Measurements from ENCODE around the gene CRYAA.
"Not testable (repeated sequence)": the region's sequence is repeated elsewhere in the genome, so short reads cannot be mapped to it uniquely, and the experiment has no call there.

The CRYAA gene

GRCh38 chr21:43168708-43169107 lies at the start of gene CRYAA:
TSS of gene CRYAA (plus strand) at chr21:43169008. CDS start at chr21:43169100, 92 bp downstream.
- DNase-seq (ENCODE audit: low read depth): not testable (repeated sequence)

- not testable (repeated sequence) for DNase-seq (ENCODE audit: low read depth)
Observed at GRCh38 chr21:43130094-43130493, 38.7 kb upstream of the CRYAA start.

- DNase-seq (ENCODE audit: low read depth): not testable (repeated sequence)
Observed at GRCh38 chr21:43134520-43134919, 34.3 kb upstream of the CRYAA start.

GRCh38 chr21:43138944-43139343 lies 29.9 kb upstream of the CRYAA start:
- DNase-seq (ENCODE audit: low read depth): not testable (repeated sequence)

GRCh38 chr21:43141407-43141806 lies 27.4 kb upstream of the CRYAA start:
- not testable (repeated sequence) for DNase-seq (ENCODE audit: low read depth)

- DNase-seq (ENCODE audit: low read depth): not testable (repeated sequence)
Observed at GRCh38 chr21:43146637-43147036, 22.2 kb upstream of the CRYAA start.

GRCh38 chr21:43147999-43148398 lies 20.8 kb upstream of the CRYAA start:
- not testable (repeated sequence) for DNase-seq (ENCODE audit: low read depth)

GRCh38 chr21:43149344-43149743 lies 19.5 kb upstream of the CRYAA start:
- DNase-seq (ENCODE audit: low read depth): not testable (repeated sequence)

GRCh38 chr21:43153601-43154000 lies 15.2 kb upstream of the CRYAA start:
- DNase-seq (ENCODE audit: low read depth): not testable (repeated sequence)

GRCh38 chr21:43159279-43160175 lies 9.3 kb upstream of the CRYAA start:
- DNase-seq (ENCODE audit: low read depth): not testable (repeated sequence)

- not testable (repeated sequence) for DNase-seq (ENCODE audit: low read depth)
Observed at GRCh38 chr21:43161826-43162707, 6.7 kb upstream of the CRYAA start.

- DNase-seq (ENCODE audit: low read depth): not testable (repeated sequence)
Observed at GRCh38 chr21:43162708-43163205, 6.1 kb upstream of the CRYAA start.

- not testable (repeated sequence) for DNase-seq (ENCODE audit: low read depth)
Observed at GRCh38 chr21:43164823-43165222, 4.0 kb upstream of the CRYAA start.

- DNase-seq (ENCODE audit: low read depth): not testable (repeated sequence)
Observed at GRCh38 chr21:43165734-43166133, 3.1 kb upstream of the CRYAA start.

GRCh38 chr21:43169230-43169886 lies 550 bp downstream of the CRYAA start:
- not testable (repeated sequence) for DNase-seq (ENCODE audit: low read depth)

GRCh38 chr21:43169891-43170290 lies 1.1 kb downstream of the CRYAA start:
- not testable (repeated sequence) for DNase-seq (ENCODE audit: low read depth)

GRCh38 chr21:43172812-43173211 lies 4.0 kb downstream of the CRYAA start:
- not testable (repeated sequence) for DNase-seq (ENCODE audit: low read depth)

- DNase-seq (ENCODE audit: low read depth): not testable (repeated sequence)
Observed at GRCh38 chr21:43173438-43173837, 4.6 kb downstream of the CRYAA start.

- not testable (repeated sequence) for DNase-seq (ENCODE audit: low read depth)
Observed at GRCh38 chr21:43173930-43174329, 5.1 kb downstream of the CRYAA start.

- DNase-seq (ENCODE audit: low read depth): not testable (repeated sequence)
Observed at GRCh38 chr21:43174998-43175397, 6.2 kb downstream of the CRYAA start.

- DNase-seq (ENCODE audit: low read depth): not testable (repeated sequence)
Observed at GRCh38 chr21:43176621-43177020, 7.8 kb downstream of the CRYAA start.
